ENCODE measurements around the gene NKX2-1. TPM values are rescaled to one million over a fixed set of nuclear protein-coding genes. Genes with fewer than 3 reads are reported as not detected.

The NKX2-1 gene
- under 1 TPM; 0.31 to 0.62 TPM for total RNA-seq
- polyA plus RNA-seq (2013, experiment 1 of 2) = 0.25 TPM
- 0.12 TPM for polyA plus RNA-seq (2013, experiment 2 of 2)
- long read RNA-seq, experiment 1 = 0 reads
- long read RNA-seq, experiment 2, partial matches to known transcripts = 0 of 2 reads
- long read RNA-seq, experiment 2, other reads (novel, unspliced or antisense) = 0 of 2 reads
- long read RNA-seq, experiment 3 = 0 reads
- long read RNA-seq, experiment 4 = 0 reads

GRCh38 chr14:36519431-36520321, at the start of gene NKX2-1:
NKX2-1 (minus strand) TSS chr14:36520232; CDS start chr14:36520129, 103 bp downstream.
- no peak within 1 kb of the TSS for H3K27ac ChIP-seq (ENCODE audit: low read depth, low read length)
- H3K9me3 Mint-ChIP-seq = no peaks in the 10 kb centered on the region
- TF ChIP-seq, protein P1, sequence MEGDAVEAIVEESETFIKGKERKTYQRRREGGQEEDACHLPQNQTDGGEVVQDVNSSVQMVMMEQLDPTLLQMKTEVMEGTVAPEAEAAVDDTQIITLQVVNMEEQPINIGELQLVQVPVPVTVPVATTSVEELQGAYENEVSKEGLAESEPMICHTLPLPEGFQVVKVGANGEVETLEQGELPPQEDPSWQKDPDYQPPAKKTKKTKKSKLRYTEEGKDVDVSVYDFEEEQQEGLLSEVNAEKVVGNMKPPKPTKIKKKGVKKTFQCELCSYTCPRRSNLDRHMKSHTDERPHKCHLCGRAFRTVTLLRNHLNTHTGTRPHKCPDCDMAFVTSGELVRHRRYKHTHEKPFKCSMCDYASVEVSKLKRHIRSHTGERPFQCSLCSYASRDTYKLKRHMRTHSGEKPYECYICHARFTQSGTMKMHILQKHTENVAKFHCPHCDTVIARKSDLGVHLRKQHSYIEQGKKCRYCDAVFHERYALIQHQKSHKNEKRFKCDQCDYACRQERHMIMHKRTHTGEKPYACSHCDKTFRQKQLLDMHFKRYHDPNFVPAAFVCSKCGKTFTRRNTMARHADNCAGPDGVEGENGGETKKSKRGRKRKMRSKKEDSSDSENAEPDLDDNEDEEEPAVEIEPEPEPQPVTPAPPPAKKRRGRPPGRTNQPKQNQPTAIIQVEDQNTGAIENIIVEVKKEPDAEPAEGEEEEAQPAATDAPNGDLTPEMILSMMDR (conservative IDR thresholded peaks at IDR 0.05) = no peak
- H3K4me1 Mint-ChIP-seq = peaks cover 36% of the 10 kb centered on the region
- no peaks in the 10 kb centered on the region for H3K36me3 ChIP-seq (ENCODE audit: control insufficient read depth, insufficient read depth, low read length)
- H3K4me3 Mint-ChIP-seq = peak within 1 kb of the TSS; percentile 50
- H3K27me3 ChIP-seq (ENCODE audit: control insufficient read depth, insufficient read depth, low read length, poor library complexity, severe bottlenecking) = peaks cover 99% of the 10 kb centered on the region
- no peak within 1 kb of the TSS for H3K27ac Mint-ChIP-seq
- 0% methylated on average over 12 to 48 of the region's 49 CpGs for WGBS, 2 experiments (ENCODE audit: insufficient coverage in 1 of 2, insufficient read length in 1 of 2)
- peaks cover 6% of the 10 kb centered on the region for H3K4me1 ChIP-seq (ENCODE audit: control insufficient read depth, insufficient read depth, low read length)
- H3K4me3 ChIP-seq (ENCODE audit: low read length) = peak within 1 kb of the TSS; percentile 73
- H3K9ac ChIP-seq (ENCODE audit: extremely low read depth, low read length, poor library complexity, severe bottlenecking) = no peak within 1 kb of the TSS
- DNase-seq = peak; percentile 87
- H3K36me3 Mint-ChIP-seq (ENCODE audit: low read depth) = no peaks in the 10 kb centered on the region
- peaks cover 98% of the 10 kb centered on the region for H3K27me3 Mint-ChIP-seq (ENCODE audit: insufficient read depth)
- no peaks in the 10 kb centered on the region for H3K9me3 ChIP-seq (ENCODE audit: control insufficient read depth, low read length)

GRCh38 chr14:36556811-36557433, 36.9 kb upstream of the NKX2-1 start:
- no peaks in the 10 kb centered on the region for H3K9me3 Mint-ChIP-seq
- peaks cover 48% of the 10 kb centered on the region for H3K27me3 Mint-ChIP-seq (ENCODE audit: insufficient read depth)
- no peaks in the 10 kb centered on the region for H3K36me3 Mint-ChIP-seq (ENCODE audit: low read depth)
- peaks cover 3% of the 10 kb centered on the region for H3K4me1 Mint-ChIP-seq
- no peak overlapping the region for H3K4me3 ChIP-seq (ENCODE audit: low read length)
- H3K9me3 ChIP-seq (ENCODE audit: control insufficient read depth, low read length) = no peaks in the 10 kb centered on the region
- TF ChIP-seq, protein P1 (conservative IDR thresholded peaks at IDR 0.05) = peak; percentile 96
- H3K9ac ChIP-seq (ENCODE audit: extremely low read depth, low read length, poor library complexity, severe bottlenecking) = no peak overlapping the region
- H3K27ac ChIP-seq (ENCODE audit: low read depth, low read length) = no peak overlapping the region
- DNase-seq = peak; percentile 75
- H3K4me1 ChIP-seq (ENCODE audit: control insufficient read depth, insufficient read depth, low read length) = no peaks in the 10 kb centered on the region
- WGBS, 2 experiments (ENCODE audit: insufficient coverage in 1 of 2, insufficient read length in 1 of 2) = 55 to 68% methylated on average over 3 to 9 of the region's 9 CpGs
- no peak overlapping the region for H3K27ac Mint-ChIP-seq
- H3K36me3 ChIP-seq (ENCODE audit: control insufficient read depth, insufficient read depth, low read length) = no peaks in the 10 kb centered on the region
- peaks cover 76% of the 10 kb centered on the region for H3K27me3 ChIP-seq (ENCODE audit: control insufficient read depth, insufficient read depth, low read length, poor library complexity, severe bottlenecking)
- no peak overlapping the region for H3K4me3 Mint-ChIP-seq

- Histone ChIP-seq H3K9me3 (ENCODE audit: control insufficient read depth, low read length) (no peaks in the 10 kb centered on the region), H3K4me1 (ENCODE audit: control insufficient read depth, insufficient read depth, low read length) (no peaks in the 10 kb centered on the region), H3K27ac (ENCODE audit: low read depth, low read length) (no peak overlapping the region), H3K36me3 (ENCODE audit: control insufficient read depth, insufficient read depth, low read length) (no peaks in the 10 kb centered on the region), H3K9ac (ENCODE audit: extremely low read depth, low read length, poor library complexity, severe bottlenecking) (no peak overlapping the region), H3K4me3 (ENCODE audit: low read length) (no peak overlapping the region), H3K27me3 (ENCODE audit: control insufficient read depth, insufficient read depth, low read length, poor library complexity, severe bottlenecking) (peaks cover 73% of the 10 kb centered on the region)
- H3K4me3 Mint-ChIP-seq = no peak overlapping the region
- peaks cover 3% of the 10 kb centered on the region for H3K4me1 Mint-ChIP-seq
- H3K27ac Mint-ChIP-seq = no peak overlapping the region
- TF ChIP-seq, protein P1 (conservative IDR thresholded peaks at IDR 0.05) = no peak
- peak; percentile 43 for DNase-seq
- 85 to 100% methylated on average over 3 to 6 of the region's 6 CpGs for WGBS, 2 experiments (ENCODE audit: insufficient coverage in 1 of 2, insufficient read length in 1 of 2)
- no peaks in the 10 kb centered on the region for H3K9me3 Mint-ChIP-seq
- H3K36me3 Mint-ChIP-seq (ENCODE audit: low read depth) = no peaks in the 10 kb centered on the region
- H3K27me3 Mint-ChIP-seq (ENCODE audit: insufficient read depth) = peaks cover 43% of the 10 kb centered on the region
Observed at GRCh38 chr14:36555998-36556743, 36.1 kb upstream of the NKX2-1 start.
